Calu3 (cell line): ENCODE data around the gene CABLES2. TPM values are rescaled to one million over a fixed set of nuclear protein-coding genes. Genes with fewer than 3 reads are reported as not detected.

Source experiments
- BruUV-seq: library from RNA; stranded (reverse); fragments of 400-500 nt; replicated peaks from 2 replicates; lab custom pipeline; 2021; lab: Mats Ljungman, UMichigan
- CTCF ChIA-PET: fragments of 300-600 bp; sonication (Branson Sonifier 250); formaldehyde crosslinking; loops from one replicate; lab custom pipeline; 2022; ENCODE audit warnings: antibody characterized with exemption; lab: Charles Lee
- DNase-seq: peaks from one replicate; pipeline ENCODE4 v3.0.0; 2022
- H3K27ac Mint-ChIP-seq: one replicate; pipeline ENCODE4 v1.8.0; 2022; ENCODE audit warnings: mixed read lengths; ENCODE audit not compliant: unreplicated experiment
- H3K27me3 Mint-ChIP-seq: one replicate; pipeline ENCODE4 v1.8.0; 2022; ENCODE audit warnings: mixed read lengths; ENCODE audit not compliant: unreplicated experiment
- H3K36me3 Mint-ChIP-seq: one replicate; pipeline ENCODE4 v1.8.0; 2022; ENCODE audit warnings: mild to moderate bottlenecking, moderate library complexity, mixed read lengths; ENCODE audit not compliant: insufficient read depth, unreplicated experiment
- H3K4me1 Mint-ChIP-seq: one replicate; pipeline ENCODE4 v1.8.0; 2022; ENCODE audit warnings: mild to moderate bottlenecking, low read depth, mixed read lengths; ENCODE audit not compliant: unreplicated experiment
- H3K4me3 Mint-ChIP-seq: one replicate; pipeline ENCODE4 v1.8.0; 2022; ENCODE audit warnings: mild to moderate bottlenecking, low read depth, moderate library complexity, mixed read lengths; ENCODE audit not compliant: unreplicated experiment
- H3K9me3 Mint-ChIP-seq: one replicate; pipeline ENCODE4 v1.8.0; 2022; ENCODE audit warnings: low read depth, mixed read lengths; ENCODE audit not compliant: unreplicated experiment
- intact Hi-C: fragments of 100-400 bp; cut with micrococcal nuclease; formaldehyde crosslinking; loops from one replicate; pipeline ENCODE4 v1.10.0; 2022; ENCODE audit not compliant: unreplicated experiment
- total RNA-seq: library from RNA; stranded (reverse); gene quantifications from 2 replicates; pipeline ENCODE4 v1.2.3, GENCODE V29; 2022
- TF ChIP-seq, protein P1 (sequence below): fragments of 200-600 bp; IDR thresholded peaks from one replicate; pipeline ENCODE4 v1.8.0; 2022; ENCODE audit warnings: antibody characterized with exemption; ENCODE audit not compliant: unreplicated experiment

CABLES2 gene
- total RNA-seq, 1 experiment from 2014 or later: 13.6 TPM

DNA sequence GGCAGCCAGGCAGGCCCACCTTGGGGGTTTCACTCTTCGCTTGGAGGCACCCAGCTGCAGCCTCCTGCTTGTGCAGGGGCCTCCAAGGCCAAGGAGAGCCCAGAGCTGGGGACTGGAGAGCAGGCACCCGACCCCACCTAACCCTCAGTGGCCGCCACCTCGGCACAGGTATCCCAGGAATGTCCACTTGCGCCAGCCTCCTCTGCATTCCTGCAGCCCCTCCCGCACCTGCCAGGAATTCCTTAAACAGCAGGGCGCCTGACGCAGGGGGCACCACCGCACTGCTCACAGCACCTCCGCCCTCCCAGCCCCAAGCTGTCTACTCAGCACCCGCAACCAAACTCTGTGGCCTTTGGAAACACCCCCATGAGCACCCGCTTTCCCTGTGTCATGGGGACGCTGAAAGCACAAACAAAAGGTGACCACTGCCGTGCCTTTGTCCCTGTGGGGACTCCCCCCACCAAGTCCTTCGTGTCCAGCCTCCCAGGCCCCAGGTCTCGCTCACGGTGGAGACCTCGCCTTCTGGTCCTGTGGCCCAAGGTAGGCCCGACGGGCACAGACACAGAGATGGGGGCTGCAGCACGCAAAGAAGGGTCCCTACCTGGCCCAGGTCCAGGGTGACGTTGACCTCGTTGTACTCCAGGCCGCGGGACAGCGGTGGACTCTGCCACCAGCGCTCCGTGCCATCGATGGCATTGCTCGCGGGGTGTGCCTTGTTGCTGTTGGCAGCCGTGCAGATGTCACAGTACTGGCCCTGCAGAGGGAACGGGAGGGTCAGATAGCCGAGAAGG, 45.1 kb downstream of the CABLES2 start:
- peak; percentile 96 for DNase-seq
- peaks cover 81% of the 10 kb centered on the region for H3K4me1 Mint-ChIP-seq
- H3K27ac Mint-ChIP-seq: peak overlapping the region; percentile 94
- no peaks in the 10 kb centered on the region for H3K9me3 Mint-ChIP-seq
- CTCF ChIA-PET: interaction anchor here (1.0 to 1.7 kb wide), 5 partner anchors 8 to 60 kb away, joined by 5 to 9 read pairs (median 6); no protein-coding TSS in a partner anchor
- BruUV-seq: no TSS peak
- H3K4me3 Mint-ChIP-seq: peak overlapping the region; percentile 79
- TF ChIP-seq, protein P1, sequence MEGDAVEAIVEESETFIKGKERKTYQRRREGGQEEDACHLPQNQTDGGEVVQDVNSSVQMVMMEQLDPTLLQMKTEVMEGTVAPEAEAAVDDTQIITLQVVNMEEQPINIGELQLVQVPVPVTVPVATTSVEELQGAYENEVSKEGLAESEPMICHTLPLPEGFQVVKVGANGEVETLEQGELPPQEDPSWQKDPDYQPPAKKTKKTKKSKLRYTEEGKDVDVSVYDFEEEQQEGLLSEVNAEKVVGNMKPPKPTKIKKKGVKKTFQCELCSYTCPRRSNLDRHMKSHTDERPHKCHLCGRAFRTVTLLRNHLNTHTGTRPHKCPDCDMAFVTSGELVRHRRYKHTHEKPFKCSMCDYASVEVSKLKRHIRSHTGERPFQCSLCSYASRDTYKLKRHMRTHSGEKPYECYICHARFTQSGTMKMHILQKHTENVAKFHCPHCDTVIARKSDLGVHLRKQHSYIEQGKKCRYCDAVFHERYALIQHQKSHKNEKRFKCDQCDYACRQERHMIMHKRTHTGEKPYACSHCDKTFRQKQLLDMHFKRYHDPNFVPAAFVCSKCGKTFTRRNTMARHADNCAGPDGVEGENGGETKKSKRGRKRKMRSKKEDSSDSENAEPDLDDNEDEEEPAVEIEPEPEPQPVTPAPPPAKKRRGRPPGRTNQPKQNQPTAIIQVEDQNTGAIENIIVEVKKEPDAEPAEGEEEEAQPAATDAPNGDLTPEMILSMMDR: no peak
- peaks cover 98% of the 10 kb centered on the region for H3K36me3 Mint-ChIP-seq
- H3K27me3 Mint-ChIP-seq: no peaks in the 10 kb centered on the region
- intact Hi-C loops: no loop called here

DNA sequence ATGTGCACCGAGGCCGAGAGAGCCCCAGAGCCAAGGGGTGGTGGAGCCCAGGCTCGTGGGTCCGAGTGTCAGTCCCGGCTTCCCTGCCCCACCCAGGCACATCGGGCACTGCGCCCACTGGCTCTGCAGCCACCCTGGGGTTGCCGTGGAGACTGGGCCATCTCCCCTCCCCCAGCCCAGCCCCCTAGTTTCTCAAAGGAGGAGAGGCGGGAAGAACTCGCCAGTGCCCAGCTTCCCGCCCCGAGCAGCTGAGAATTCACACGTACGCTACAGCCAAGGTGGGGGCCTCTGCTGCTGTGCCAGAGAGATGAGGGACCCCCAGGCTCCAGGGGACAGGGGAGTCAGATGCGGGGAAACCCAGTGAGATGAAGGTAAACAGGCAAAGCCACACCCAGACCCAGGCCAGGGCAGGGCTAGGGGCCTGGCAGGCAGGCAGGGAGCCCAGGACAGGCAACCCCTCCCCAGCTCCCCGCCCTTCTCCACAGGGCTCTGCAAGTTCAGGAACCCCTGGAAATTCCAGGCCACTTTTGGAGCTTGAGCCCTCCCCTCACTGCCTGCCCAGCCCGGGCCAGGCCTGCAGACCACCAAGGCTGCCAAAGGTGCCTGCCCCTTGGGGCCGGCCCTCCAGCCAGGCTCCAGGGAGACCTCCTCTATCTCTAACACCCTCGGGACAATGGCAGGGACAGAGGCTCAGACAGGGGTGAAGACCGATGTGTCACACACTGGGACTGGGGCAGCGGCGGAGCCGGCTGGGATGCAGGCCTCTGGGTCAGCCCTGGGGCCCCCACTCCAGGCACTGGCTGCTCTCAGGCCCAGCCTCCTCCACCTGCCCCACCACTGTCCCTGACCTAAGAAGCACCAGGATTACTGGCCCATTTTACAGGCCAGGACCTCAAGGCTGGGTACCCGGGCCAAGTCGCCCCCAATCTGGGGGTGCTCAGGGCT, 46.0 kb downstream of the CABLES2 start:
- DNase-seq: peak; percentile 82
- peak overlapping the region; percentile 79 for H3K4me3 Mint-ChIP-seq
- TF ChIP-seq, protein P1: no peak
- H3K4me1 Mint-ChIP-seq: peaks cover 90% of the 10 kb centered on the region
- peak overlapping the region; percentile 94 for H3K27ac Mint-ChIP-seq
- peaks cover 98% of the 10 kb centered on the region for H3K36me3 Mint-ChIP-seq
- CTCF ChIA-PET: interaction anchor here (0.6 to 1.7 kb wide), 6 partner anchors 9 to 433 kb away, joined by 3 to 9 read pairs (median 6); no protein-coding TSS in a partner anchor
- no peaks in the 10 kb centered on the region for H3K27me3 Mint-ChIP-seq
- no peaks in the 10 kb centered on the region for H3K9me3 Mint-ChIP-seq
- no TSS peak for BruUV-seq
- intact Hi-C loops: no loop called here

DNA sequence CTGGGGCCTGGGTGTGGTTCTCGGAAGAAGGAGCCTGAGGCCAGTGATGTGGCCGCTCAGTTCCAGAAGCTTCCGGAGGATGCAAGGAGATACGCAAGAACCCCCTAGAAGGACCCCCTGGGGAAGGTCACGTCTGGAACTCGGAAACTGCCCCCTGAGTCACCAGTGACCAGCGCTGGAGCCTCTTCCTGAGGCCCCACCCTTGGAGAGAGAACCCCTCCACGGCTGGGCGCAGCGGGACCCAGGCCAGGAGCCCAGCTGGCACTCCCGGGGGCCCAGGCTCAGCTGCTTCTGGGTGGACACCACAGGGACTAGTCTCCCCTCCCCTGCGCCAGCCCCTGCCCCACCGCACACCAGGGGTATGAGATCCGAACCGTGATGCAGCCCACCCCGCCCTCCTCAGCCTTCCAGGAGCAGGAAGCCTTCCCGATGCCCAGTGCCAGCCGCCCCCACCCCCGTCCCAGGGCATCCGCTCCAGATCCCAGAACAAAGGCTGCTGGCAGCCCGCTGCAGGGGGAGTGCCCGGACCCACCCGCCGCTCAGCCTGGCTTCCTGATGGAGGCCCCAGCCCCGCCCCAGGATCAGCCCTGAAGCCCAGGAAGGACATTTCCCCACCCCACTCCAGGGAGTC, 47.5 kb downstream of the CABLES2 start:
- CTCF ChIA-PET: interaction anchor here (0.6 to 1.5 kb wide), 5 partner anchors 9 to 57 kb away, joined by 3 to 11 read pairs (median 8); no protein-coding TSS in a partner anchor
- TF ChIP-seq, protein P1: no peak
- H3K9me3 Mint-ChIP-seq: no peaks in the 10 kb centered on the region
- no peaks in the 10 kb centered on the region for H3K27me3 Mint-ChIP-seq
- intact Hi-C loops: no loop called here
- H3K4me3 Mint-ChIP-seq: peak overlapping the region; percentile 74
- BruUV-seq: no TSS peak
- peak; percentile 88 for DNase-seq
- H3K27ac Mint-ChIP-seq: peak overlapping the region; percentile 87
- H3K4me1 Mint-ChIP-seq: peaks cover 83% of the 10 kb centered on the region
- peaks cover 96% of the 10 kb centered on the region for H3K36me3 Mint-ChIP-seq

DNA sequence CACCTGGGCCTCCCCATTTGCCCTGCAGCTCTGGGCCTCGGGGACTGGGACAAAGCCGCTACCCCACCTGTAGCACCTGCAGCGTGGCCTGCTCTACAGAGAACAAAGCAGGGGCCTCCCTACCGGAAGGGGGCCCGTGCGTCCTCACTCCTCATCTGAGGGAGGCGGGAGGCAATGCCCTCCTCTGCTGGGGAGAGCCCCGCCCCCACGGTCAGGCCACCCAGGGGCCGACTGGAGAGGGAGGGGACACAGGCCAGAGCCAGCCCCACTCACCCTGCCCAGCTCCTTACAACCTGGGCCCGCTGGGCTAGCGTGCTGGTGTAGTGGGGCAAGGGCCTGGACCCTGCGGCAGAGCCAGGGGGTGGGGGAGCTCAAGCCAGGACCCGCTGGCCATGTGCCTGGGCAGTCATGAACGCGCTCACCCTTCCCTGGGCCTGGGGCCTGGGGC, 48.0 kb downstream of the CABLES2 start:
- TF ChIP-seq, protein P1: no peak
- Mint-ChIP-seq H3K27ac (peak overlapping the region; percentile 87), H3K4me1 (peaks cover 83% of the 10 kb centered on the region), H3K9me3 (no peaks in the 10 kb centered on the region), H3K36me3 (peaks cover 95% of the 10 kb centered on the region), H3K27me3 (no peaks in the 10 kb centered on the region), H3K4me3 (peak overlapping the region; percentile 74)
- CTCF ChIA-PET: interaction anchor here (0.6 to 1.5 kb wide), 5 partner anchors 9 to 57 kb away, joined by 3 to 11 read pairs (median 8); no protein-coding TSS in a partner anchor
- intact Hi-C loops: no loop called here
- peak; percentile 89 for DNase-seq
- BruUV-seq: no TSS peak
